A549 (cell line): ENCODE results near the gene KDELR3. TPM values are rescaled to one million over a fixed set of nuclear protein-coding genes. Genes with fewer than 3 reads are reported as not detected.

Source experiments
- ATAC-seq, 2 experiments: fragments of 200-7000 bp in 1 of 2; fragments of >200 bp in 1 of 2; cut with Nextera tagmentation in 1 of 2; cut with Tn5 transposase in 1 of 2; 3 replicates each; pipeline versions ENCODE4 v1.8.0 to v1.9.1; 2018 to 2020; ENCODE audit warnings: mild to moderate bottlenecking in 1 of 2, moderate library complexity in 1 of 2
- CTCF ChIA-PET: fragments of 300-600 bp; sonication (Branson Sonifier 250); formaldehyde crosslinking; extraction: SDS; loops from one replicate; lab custom pipeline; 2021; ENCODE audit warnings: antibody characterized with exemption, inconsistent platforms; lab: Yijun Ruan, JAX
- POLR2A ChIA-PET: fragments of 350-600 bp; formaldehyde crosslinking; extraction: SDS; loops from one replicate; lab custom pipeline; 2021; ENCODE audit warnings: antibody characterized with exemption, inconsistent platforms; lab: Yijun Ruan, JAX
- DNase-seq, 2 experiments: peaks; one replicate each; pipeline versions ENCODE4 v3.0.0 to v3.0.0-alpha.2; 2011 to 2016; ENCODE audit warnings: low read depth in 1 of 2, low spot score in 1 of 2
- FAIRE-seq: peaks from 2 replicates; lab custom pipeline; 2011; peaks lifted over from hg19 to GRCh38; lab: Jason Lieb, UNC
- H3K27ac ChIP-seq, 2 experiments: fragments of >200 bp; sonication (Bioruptor Twin); formaldehyde crosslinking; 3 replicates each; pipeline ENCODE4 v1.5.1; 2016 to 2017
- H3K4me1 ChIP-seq: fragments of >200 bp; sonication (Bioruptor Twin); formaldehyde crosslinking; 3 replicates; pipeline ENCODE4 v1.6.1; 2016
- H3K4me2 ChIP-seq: fragments of >200 bp; sonication (Bioruptor Twin); formaldehyde crosslinking; 3 replicates; pipeline ENCODE4 v1.6.1; 2016
- H3K4me3 ChIP-seq: fragments of >200 bp; sonication (Bioruptor Twin); formaldehyde crosslinking; 3 replicates; pipeline ENCODE4 v1.5.1; 2016
- H3K9me3 ChIP-seq: fragments of >200 bp; sonication (Bioruptor Twin); formaldehyde crosslinking; 3 replicates; pipeline ENCODE4 v1.6.1; 2016
- CHD4 ChIP-seq: fragments of 200-600 bp; sonication (generic); IDR thresholded peaks from 2 replicates; pipeline ENCODE4 v1.6.1; 2016; ENCODE audit warnings: antibody characterized with exemption, mild to moderate bottlenecking, borderline replicate concordance
- EHF ChIP-seq: fragments of 250-450 bp; sonication (Bioruptor Pico); IDR thresholded peaks from 2 replicates; pipeline ENCODE4 v1.5.0; 2020; ENCODE audit warnings: mild to moderate bottlenecking
- FOSL2 ChIP-seq, 2 experiments: fragments of 450-650 bp in 1 of 2; fragments of >200 bp in 1 of 2; sonication (Bioruptor Twin) in 1 of 2; formaldehyde crosslinking; IDR thresholded peaks; 2 replicates each; pipeline versions ENCODE4 v1.5.0 to v1.6.1; 2016 to 2020; ENCODE audit warnings: mild to moderate bottlenecking in 1 of 2, moderate library complexity in 1 of 2
- FOXS1 ChIP-seq: fragments of 250-450 bp; sonication (Bioruptor Pico); IDR thresholded peaks from 2 replicates; pipeline ENCODE4 v1.5.0; 2020; ENCODE audit warnings: mild to moderate bottlenecking, moderate library complexity
- JUNB ChIP-seq: fragments of >200 bp; sonication (Bioruptor Twin); formaldehyde crosslinking; IDR thresholded peaks from 2 replicates; pipeline ENCODE4 v1.6.1; 2016
- MAFK ChIP-seq: fragments of 450-650 bp; IDR thresholded peaks from 2 replicates; pipeline ENCODE4 v1.6.1; 2014; ENCODE audit not compliant: partially characterized antibody
- NFE2L2 ChIP-seq: fragments of 150-350 bp; conservative IDR thresholded peaks from 2 replicates; pipeline ENCODE4 v1.6.1; 2014; ENCODE audit warnings: low read length
- POLR2A ChIP-seq: IDR thresholded peaks from 2 replicates; pipeline ENCODE4 v1.6.1; 2012; ENCODE audit warnings: mild to moderate bottlenecking, low read length
- RFX5 ChIP-seq: fragments of 450-650 bp; IDR thresholded peaks from 2 replicates; pipeline ENCODE4 v1.7.1; 2014; ENCODE audit warnings: antibody characterized with exemption, mild to moderate bottlenecking, moderate library complexity
- ZC3H11A ChIP-seq: fragments of 450-650 bp; IDR thresholded peaks from 2 replicates; pipeline ENCODE4 v1.6.1; 2014; ENCODE audit warnings: antibody characterized with exemption, mild to moderate bottlenecking
- ZFP36 ChIP-seq: fragments of 450-650 bp; IDR thresholded peaks from 2 replicates; pipeline ENCODE4 v1.6.1; 2014; ENCODE audit warnings: borderline replicate concordance; ENCODE audit not compliant: partially characterized antibody
- WGBS: methylation state at CpG from one replicate; pipeline ENCODE4 v1.1.6; 2017; ENCODE audit errors: missing lambda C conversion rate; 5-methylcytosine and 5-hydroxymethylcytosine counted together
- polyA plus RNA-seq, 4 experiments: library from polyadenylated mRNA; depleted of rRNA in 3 of 4; stranded (reverse); fragments of >200 nt; fragmentation: RNase III in 1 of 4; extraction: RNeasy Plus Mini Kit Qiagen cat#74134 plus additional on column Dnase treatment in 1 of 4; gene quantifications; 2 replicates in 3 of 4; 3 replicates in 1 of 4; pipeline ENCODE4 v1.2.3, GENCODE V29; 2011 to 2017
- TF ChIP-seq, protein P1 (sequence below): IDR thresholded peaks from 2 replicates; pipeline ENCODE4 v1.6.1; 2012; ENCODE audit warnings: low read depth, borderline replicate concordance
- TF ChIP-seq, protein P2 (sequence below): IDR thresholded peaks from 2 replicates; pipeline ENCODE4 v1.6.1; 2012
- TF ChIP-seq, protein P3 (sequence below): fragments of >200 bp; sonication (Bioruptor Twin); formaldehyde crosslinking; IDR thresholded peaks from 3 replicates; pipeline ENCODE4 v1.5.1; 2016
- TF ChIP-seq, protein P4 (sequence below): fragments of 250-450 bp; sonication (Bioruptor Pico); IDR thresholded peaks from 2 replicates; pipeline ENCODE4 v1.5.0; 2021; ENCODE audit warnings: mild to moderate bottlenecking, moderate library complexity, borderline replicate concordance
- TF ChIP-seq, protein P5 (sequence below): IDR thresholded peaks from 2 replicates; pipeline ENCODE4 v1.6.1; 2012

The KDELR3 gene
- polyA plus RNA-seq, 2 of the 4 experiments (the other 2 are of a cell fraction), result 12.2 to 32.8 TPM

DNA sequence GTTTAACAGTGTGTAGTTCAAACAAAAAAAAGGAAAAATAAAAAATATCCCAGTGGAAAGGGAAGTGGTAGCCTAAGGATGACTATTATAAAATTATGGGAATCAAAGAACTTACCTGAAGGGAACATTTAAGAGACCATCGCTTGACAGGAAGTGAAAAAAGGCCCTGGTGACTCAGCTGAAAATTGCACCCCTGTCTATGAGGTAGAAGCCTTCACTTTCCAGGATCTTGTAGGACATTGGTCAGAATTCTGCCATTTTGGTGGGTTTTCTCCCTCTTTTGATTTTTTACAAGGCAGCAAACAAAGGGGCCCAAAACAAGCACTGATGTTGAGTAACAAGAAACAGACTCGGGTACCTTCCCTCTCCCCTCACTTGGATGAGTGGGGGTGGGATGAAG, 22.6 kb downstream of the KDELR3 start:
- TF ChIP-seq, protein P1, sequence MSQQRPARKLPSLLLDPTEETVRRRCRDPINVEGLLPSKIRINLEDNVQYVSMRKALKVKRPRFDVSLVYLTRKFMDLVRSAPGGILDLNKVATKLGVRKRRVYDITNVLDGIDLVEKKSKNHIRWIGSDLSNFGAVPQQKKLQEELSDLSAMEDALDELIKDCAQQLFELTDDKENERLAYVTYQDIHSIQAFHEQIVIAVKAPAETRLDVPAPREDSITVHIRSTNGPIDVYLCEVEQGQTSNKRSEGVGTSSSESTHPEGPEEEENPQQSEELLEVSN, result no peak
- TF ChIP-seq NFE2L2 (no peak), FOXS1 (CRISPR knock-in tag) (no peak), FOSL2 (IDR thresholded peaks at IDR 0.05) (no peak), FOSL2 (CRISPR knock-in tag; IDR thresholded peaks at IDR 0.05) (no peak), JUNB (no peak), RFX5 (no peak), ZFP36 (no peak)
- TF ChIP-seq, protein P2, sequence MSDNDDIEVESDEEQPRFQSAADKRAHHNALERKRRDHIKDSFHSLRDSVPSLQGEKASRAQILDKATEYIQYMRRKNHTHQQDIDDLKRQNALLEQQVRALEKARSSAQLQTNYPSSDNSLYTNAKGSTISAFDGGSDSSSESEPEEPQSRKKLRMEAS, result no peak
- TF ChIP-seq, protein P3, sequence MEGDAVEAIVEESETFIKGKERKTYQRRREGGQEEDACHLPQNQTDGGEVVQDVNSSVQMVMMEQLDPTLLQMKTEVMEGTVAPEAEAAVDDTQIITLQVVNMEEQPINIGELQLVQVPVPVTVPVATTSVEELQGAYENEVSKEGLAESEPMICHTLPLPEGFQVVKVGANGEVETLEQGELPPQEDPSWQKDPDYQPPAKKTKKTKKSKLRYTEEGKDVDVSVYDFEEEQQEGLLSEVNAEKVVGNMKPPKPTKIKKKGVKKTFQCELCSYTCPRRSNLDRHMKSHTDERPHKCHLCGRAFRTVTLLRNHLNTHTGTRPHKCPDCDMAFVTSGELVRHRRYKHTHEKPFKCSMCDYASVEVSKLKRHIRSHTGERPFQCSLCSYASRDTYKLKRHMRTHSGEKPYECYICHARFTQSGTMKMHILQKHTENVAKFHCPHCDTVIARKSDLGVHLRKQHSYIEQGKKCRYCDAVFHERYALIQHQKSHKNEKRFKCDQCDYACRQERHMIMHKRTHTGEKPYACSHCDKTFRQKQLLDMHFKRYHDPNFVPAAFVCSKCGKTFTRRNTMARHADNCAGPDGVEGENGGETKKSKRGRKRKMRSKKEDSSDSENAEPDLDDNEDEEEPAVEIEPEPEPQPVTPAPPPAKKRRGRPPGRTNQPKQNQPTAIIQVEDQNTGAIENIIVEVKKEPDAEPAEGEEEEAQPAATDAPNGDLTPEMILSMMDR, result no peak
- TF ChIP-seq, protein P4, sequence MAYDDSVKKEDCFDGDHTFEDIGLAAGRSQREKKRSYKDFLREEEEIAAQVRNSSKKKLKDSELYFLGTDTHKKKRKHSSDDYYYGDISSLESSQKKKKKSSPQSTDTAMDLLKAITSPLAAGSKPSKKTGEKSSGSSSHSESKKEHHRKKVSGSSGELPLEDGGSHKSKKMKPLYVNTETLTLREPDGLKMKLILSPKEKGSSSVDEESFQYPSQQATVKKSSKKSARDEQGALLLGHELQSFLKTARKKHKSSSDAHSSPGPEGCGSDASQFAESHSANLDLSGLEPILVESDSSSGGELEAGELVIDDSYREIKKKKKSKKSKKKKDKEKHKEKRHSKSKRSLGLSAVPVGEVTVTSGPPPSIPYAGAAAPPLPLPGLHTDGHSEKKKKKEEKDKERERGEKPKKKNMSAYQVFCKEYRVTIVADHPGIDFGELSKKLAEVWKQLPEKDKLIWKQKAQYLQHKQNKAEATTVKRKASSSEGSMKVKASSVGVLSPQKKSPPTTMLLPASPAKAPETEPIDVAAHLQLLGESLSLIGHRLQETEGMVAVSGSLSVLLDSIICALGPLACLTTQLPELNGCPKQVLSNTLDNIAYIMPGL, result no peak
- TF ChIP-seq, all 56 proteins: peak for 0
- 65% methylated on average over 2 of the region's 2 CpGs for WGBS
- no peak overlapping the region for H3K4me3 ChIP-seq
- ATAC-seq (no peak), FAIRE-seq (no peak), DNase-seq (no peak)
- H3K4me1 ChIP-seq, result peaks cover 35% of the 10 kb centered on the region
- H3K9me3 ChIP-seq, result no peaks in the 10 kb centered on the region
- CTCF ChIA-PET, result interaction anchor here (1.4 to 1.9 kb wide), 3 partner anchors 8 to 81 kb away, joined by 4 to 6 read pairs (median 4); no protein-coding TSS in a partner anchor
- peak overlapping the region; percentile 12; the same call in 1 of the 3 replicates for H3K4me2 ChIP-seq
- POLR2A ChIA-PET, result no interaction called here
- H3K27ac ChIP-seq, result peak overlapping the region; percentile 15 to 55; a peak in 3 of 6 replicates

DNA sequence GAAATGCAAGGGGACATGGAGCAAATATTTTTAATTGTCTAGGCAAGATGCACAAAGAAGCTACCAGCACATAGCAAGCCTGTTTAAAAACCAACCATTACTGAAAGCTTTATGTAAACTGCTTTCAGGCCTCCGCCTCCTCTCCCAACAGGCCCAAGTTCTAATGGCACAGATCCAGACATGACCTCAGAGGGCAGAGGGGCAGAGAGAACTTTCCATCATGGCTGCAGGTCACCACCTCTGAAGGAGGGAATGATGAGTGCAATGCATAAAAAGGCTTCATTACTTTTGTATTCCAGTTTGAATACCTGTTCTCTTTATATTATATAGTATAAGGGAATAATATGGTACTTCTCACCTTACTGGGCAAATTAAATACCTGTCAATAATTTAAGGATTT, 23.0 kb downstream of the KDELR3 start:
- 100% methylated on average over 1 of the region's 1 CpG for whole genome bisulfite sequencing
- DNase-seq, result peak in 1 of 2 experiments; percentile 40
- no peak for FAIRE-seq
- peak; percentile 35 to 54; a peak in 1 of 6 replicates for ATAC-seq
- H3K27ac ChIP-seq, result peak overlapping the region in 1 of 2 experiments; percentile 55; a peak in 3 of 6 replicates
- TF ChIP-seq EHF, result no peak
- TF ChIP-seq, all 56 proteins: peak for 0
- Histone ChIP-seq H3K9me3 (no peaks in the 10 kb centered on the region), H3K4me1 (peaks cover 35% of the 10 kb centered on the region), H3K4me3 (no peak overlapping the region), H3K4me2 (peak overlapping the region; percentile 12; the same call in 1 of the 3 replicates)
- CTCF ChIA-PET, result interaction anchor here (1.9 kb wide), 1 partner anchor 81 kb away, joined by 6 read pairs; no protein-coding TSS in a partner anchor
- POLR2A ChIA-PET, result interaction anchor here (0.8 kb wide), 1 partner anchor 208 kb away, joined by 6 read pairs; no protein-coding TSS in a partner anchor

DNA sequence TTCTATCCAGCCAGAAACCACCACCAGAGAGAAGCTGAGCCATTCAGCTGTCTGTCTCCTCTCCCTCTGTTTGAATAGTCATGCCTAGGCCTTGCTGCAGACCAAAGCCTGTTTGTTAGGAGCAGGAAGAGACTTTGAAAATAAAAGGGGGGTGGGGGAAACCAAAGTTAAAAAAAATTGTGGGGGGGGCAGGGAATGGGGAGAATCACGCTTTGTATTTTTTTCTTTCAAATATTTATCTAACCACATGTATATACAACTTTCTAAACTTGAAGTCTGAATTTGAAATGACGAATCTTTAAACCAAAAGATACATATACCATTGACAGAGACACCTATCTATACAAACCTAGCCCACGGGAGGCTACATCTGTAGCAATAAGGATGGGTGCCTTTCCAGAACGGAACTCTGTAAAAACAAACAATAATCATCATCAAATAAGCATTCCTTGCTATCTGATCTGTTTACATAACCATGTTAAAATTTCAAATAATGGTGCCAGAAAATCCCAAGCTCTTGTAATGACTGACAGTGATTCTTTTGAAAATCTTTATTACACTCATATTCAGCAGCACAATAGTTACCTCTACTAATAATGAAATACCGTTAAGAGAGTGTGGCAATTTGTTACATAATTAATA, 23.9 kb downstream of the KDELR3 start:
- H3K4me1 ChIP-seq, result peaks cover 35% of the 10 kb centered on the region
- H3K27ac ChIP-seq, result no peak overlapping the region
- ChIA-PET CTCF (interaction anchor here (1.1 to 1.9 kb wide), 2 partner anchors 9 to 80 kb away, joined by 3 to 6 read pairs; no protein-coding TSS in a partner anchor), POLR2A (interaction anchor here (0.6 to 1.0 kb wide), 3 partner anchors 10 to 207 kb away, joined by 3 to 6 read pairs (median 6); no protein-coding TSS in a partner anchor)
- no peak for TF ChIP-seq CHD4
- TF ChIP-seq ZC3H11A, result no peak
- TF ChIP-seq POLR2A, result no peak
- TF ChIP-seq, protein P5, sequence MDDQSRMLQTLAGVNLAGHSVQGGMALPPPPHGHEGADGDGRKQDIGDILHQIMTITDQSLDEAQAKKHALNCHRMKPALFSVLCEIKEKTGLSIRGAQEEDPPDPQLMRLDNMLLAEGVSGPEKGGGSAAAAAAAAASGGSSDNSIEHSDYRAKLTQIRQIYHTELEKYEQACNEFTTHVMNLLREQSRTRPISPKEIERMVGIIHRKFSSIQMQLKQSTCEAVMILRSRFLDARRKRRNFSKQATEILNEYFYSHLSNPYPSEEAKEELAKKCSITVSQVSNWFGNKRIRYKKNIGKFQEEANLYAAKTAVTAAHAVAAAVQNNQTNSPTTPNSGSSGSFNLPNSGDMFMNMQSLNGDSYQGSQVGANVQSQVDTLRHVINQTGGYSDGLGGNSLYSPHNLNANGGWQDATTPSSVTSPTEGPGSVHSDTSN, result no peak
- no peak for TF ChIP-seq JUNB
- TF ChIP-seq MAFK, result no peak
- WGBS, result 42% methylated on average over 5 of the region's 5 CpGs
- H3K4me2 ChIP-seq, result peak overlapping the region; percentile 11; the same call in 1 of the 3 replicates
- H3K4me3 ChIP-seq, result no peak overlapping the region
- no peak for DNase-seq
- H3K9me3 ChIP-seq, result no peaks in the 10 kb centered on the region
- FAIRE-seq, result no peak
- ATAC-seq, result peak in 1 of 2 experiments; percentile 27; a peak in 1 of 6 replicates
